C4-2B (cell line): ENCODE measurements around the gene DPH7.

Experiments used
- CTCF ChIP-seq: fragments of 450-650 bp; conservative IDR thresholded peaks from 2 replicates; pipeline ENCODE4 v1.5.1; 2017; ENCODE audit warnings: mild to moderate bottlenecking
- ZFX ChIP-seq: fragments of 450-650 bp; IDR thresholded peaks from 2 replicates; pipeline ENCODE4 v1.6.1; 2017

- TF ChIP-seq CTCF (no peak), ZFX (no peak)
Observed at GRCh38 chr9:137505421-137506140, 73.1 kb downstream of the DPH7 start.
